Keratinocyte (primary cell): ENCODE results near the gene ZC3H6.

Experiments used
- CTCF ChIP-seq, 3 experiments: IDR thresholded peaks in 1 of 3; conservative IDR thresholded peaks in 1 of 3; optimal IDR thresholded peaks in 1 of 3; 2 replicates in 2 of 3; 3 replicates in 1 of 3; pipeline versions ENCODE3 to v1.5.1; 2011; ENCODE audit warnings: low read length in 3 of 3, mild to moderate bottlenecking in 3 of 3, moderate library complexity in 2 of 3, control low read depth in 1 of 3, inconsistent platforms in 1 of 3; ENCODE audit not compliant: insufficient read depth in 2 of 3; ENCODE audit errors: extremely low read depth in 1 of 3
- EZH2 ChIP-seq: IDR thresholded peaks from one replicate; pipeline ENCODE4 v1.6.1; 2012; ENCODE audit warnings: inconsistent platforms, mild to moderate bottlenecking, low read length, moderate library complexity

GRCh38 chr2:112335600-112335999, 60.2 kb downstream of the ZC3H6 start:
- TF ChIP-seq CTCF (optimal IDR thresholded peaks at IDR 0.05 in 1 of 3, IDR thresholded peaks at IDR 0.05 in 1 of 3, conservative IDR thresholded peaks at IDR 0.05 in 1 of 3; ENCODE audit: extremely low read depth in 1 of 3, insufficient read depth in 2 of 3, low read length in 3 of 3) (no peak), EZH2 (no peak)
